K562 (cell line): Measurements from ENCODE around the gene RALGPS1. TPM values are rescaled to one million over a fixed set of nuclear protein-coding genes. Genes with fewer than 3 reads are reported as not detected.
A peak's percentile ranks its signal among the peaks of the same experiment; 100 is the strongest.

Experiments
- ATAC-seq: fragments of 200-7000 bp; cut with Tn5 transposase; 3 replicates; pipeline ENCODE4 v1.9.1; 2020; ENCODE audit warnings: moderate library complexity
- BruUV-seq: library from RNA; stranded (reverse); fragments of 400-500 nt; replicated peaks from 2 replicates; lab custom pipeline; 2021; lab: Mats Ljungman, UMichigan
- CTCF ChIA-PET: fragments of 300-600 bp; formaldehyde crosslinking; extraction: SDS; loops from one replicate; lab custom pipeline; 2021; ENCODE audit warnings: low intra/inter-chr PET ratio; lab: Yijun Ruan, JAX
- POLR2A ChIA-PET: fragments of 300-600, 350-650 bp; sonication (Branson Sonifier 250); formaldehyde crosslinking; extraction: SDS; loops from one replicate; lab custom pipeline; 2021; ENCODE audit warnings: antibody characterized with exemption, inconsistent platforms; lab: Yijun Ruan, JAX
- DNase-seq, 4 experiments: peaks; one replicate each; pipeline versions ENCODE4 v3.0.0 to v3.0.0-alpha.2; 2011 to 2018; ENCODE audit warnings: low spot score in 3 of 4, mixed read lengths in 3 of 4; ENCODE audit errors: extremely low read depth in 1 of 4
- FAIRE-seq: peaks from 2 replicates; lab custom pipeline; 2011; peaks lifted over from hg19 to GRCh38; lab: Jason Lieb, UNC
- H2AFZ ChIP-seq: 2 replicates; pipeline ENCODE4 v1.6.0; 2011; ENCODE audit warnings: low read depth, low read length, control low read depth, inconsistent platforms
- H3K27ac ChIP-seq: fragments of 200-600 bp; 3 replicates; pipeline ENCODE4 v1.8.0; 2011; ENCODE audit warnings: low read depth, mild to moderate bottlenecking, control low read depth, inconsistent platforms, low read length, moderate library complexity, mixed read lengths; ENCODE audit errors: extremely low read depth
- H3K27me3 ChIP-seq, 2 experiments: fragments of 300-600 bp in 1 of 2; 2 replicates in 1 of 2; 3 replicates in 1 of 2; pipeline versions ENCODE4 v1.6.0 to v1.8.0; 2011; ENCODE audit warnings: inconsistent platforms in 2 of 2, low read length in 2 of 2, mild to moderate bottlenecking in 1 of 2, mixed read lengths in 1 of 2, moderate library complexity in 1 of 2; ENCODE audit not compliant: control insufficient read depth in 2 of 2, insufficient read depth in 2 of 2
- H3K36me3 ChIP-seq: fragments of 300-600 bp; 3 replicates; pipeline ENCODE4 v1.8.0; 2011; ENCODE audit warnings: mild to moderate bottlenecking, low read length, inconsistent platforms; ENCODE audit not compliant: control insufficient read depth, insufficient read depth
- H3K4me1 ChIP-seq, 2 experiments: fragments of 200-600 bp in 1 of 2; replicated peaks in 1 of 2; 2 replicates in 1 of 2; 3 replicates in 1 of 2; pipeline versions ENCODE4 v1.5.1 to v1.8.0; 2011; ENCODE audit warnings: inconsistent platforms in 2 of 2, low read length in 2 of 2, mild to moderate bottlenecking in 1 of 2, mixed read lengths in 1 of 2, moderate library complexity in 1 of 2; ENCODE audit not compliant: control insufficient read depth in 2 of 2, insufficient read depth in 2 of 2
- H3K4me2 ChIP-seq: 2 replicates; pipeline ENCODE4 v1.6.1; 2011; ENCODE audit warnings: low read length, control low read depth, inconsistent platforms, mixed read lengths; ENCODE audit not compliant: insufficient read depth
- H3K4me3 ChIP-seq: fragments of 200-600 bp; sonication (generic), shearing (Covaris generic); 2 replicates; pipeline ENCODE4 v1.5.1; 2016; ENCODE audit warnings: control low read depth, inconsistent platforms
- H3K79me2 ChIP-seq: fragments of 200-600 bp; 3 replicates; pipeline ENCODE4 v1.8.0; 2011; ENCODE audit warnings: low read length, inconsistent platforms; ENCODE audit not compliant: control insufficient read depth, insufficient read depth
- H3K9ac ChIP-seq, 2 experiments: 2 replicates each; pipeline versions ENCODE4 v1.6.0 to v1.6.1; 2011; ENCODE audit warnings: low read depth in 2 of 2, low read length in 2 of 2, control low read depth in 1 of 2, inconsistent platforms in 1 of 2, mild to moderate bottlenecking in 1 of 2, mixed read lengths in 1 of 2; ENCODE audit not compliant: insufficient read depth in 1 of 2
- H3K9me1 ChIP-seq: one replicate; pipeline ENCODE4 v1.6.0; 2011; ENCODE audit warnings: inconsistent platforms, mild to moderate bottlenecking, low read length, moderate library complexity; ENCODE audit not compliant: control insufficient read depth, insufficient read depth
- H3K9me3 ChIP-seq: replicated peaks from 2 replicates; pipeline ENCODE4 v1.5.1; 2011; ENCODE audit warnings: low read depth, low read length, inconsistent platforms; ENCODE audit not compliant: control insufficient read depth, insufficient read depth
- H4K20me1 ChIP-seq: replicated peaks from 2 replicates; pipeline ENCODE4 v1.6.1; 2011; ENCODE audit warnings: low read length, inconsistent platforms, mixed read lengths; ENCODE audit not compliant: control insufficient read depth, insufficient read depth
- ESRRB ChIP-seq: fragments of 250-450 bp; sonication (Bioruptor Pico); IDR thresholded peaks from 2 replicates; pipeline ENCODE4 v1.5.0; 2020; ENCODE audit warnings: mild to moderate bottlenecking, moderate library complexity, borderline replicate concordance
- HNRNPL ChIP-seq: fragments of 200-400 bp; formaldehyde crosslinking; IDR thresholded peaks from 2 replicates; pipeline ENCODE4 v1.6.1; 2017; ENCODE audit warnings: low read depth, mild to moderate bottlenecking, low read length
- WGBS: fragments of 100-300 bp; shearing (Covaris generic); methylation state at CpG from one replicate; pipeline ENCODE4 v1.1.6; 2016; ENCODE audit warnings: low coverage, mixed read lengths; ENCODE audit not compliant: insufficient coverage; ENCODE audit errors: missing lambda C conversion rate; 5-methylcytosine and 5-hydroxymethylcytosine counted together
- in situ Hi-C: fragments of 300-500 bp; cut with MboI; formaldehyde crosslinking; loops from 4 replicates; pipeline ENCODE4 v1.15.0; 2018; ENCODE audit warnings: inconsistent platforms, mixed read lengths
- intact Hi-C: fragments of 100-400 bp; cut with micrococcal nuclease; formaldehyde crosslinking; loops from 2 replicates; pipeline ENCODE4 v1.14.2; 2022
- polyA plus RNA-seq, 8 experiments: library from polyadenylated mRNA; depleted of rRNA in 4 of 8; stranded (reverse) in 5 of 8; unstranded in 3 of 8; fragments of >200 nt; fragmentation: Nextera tagmentation in 2 of 8; fragmentation: Illumina TruSeq in 1 of 8; extraction: Ambion mirVana in 2 of 8; extraction: Trizol in 1 of 8; gene quantifications; 2 replicates each; pipeline versions ENCODE4 v1.2.1 to v1.2.3, GENCODE V29; 2011 to 2014; ENCODE audit warnings: inconsistent platforms in 1 of 8, missing spikeins in 1 of 8
- total RNA-seq, 7 experiments: library from RNA; depleted of rRNA in 6 of 7; stranded (reverse); fragments of >200 nt in 6 of 7; fragmentation: Illumina TruSeq in 2 of 7; extraction: Trizol in 2 of 7; gene quantifications; 2 replicates each; pipeline versions ENCODE4 v1.2.1 to v1.2.3, GENCODE V29; 2011 to 2021; ENCODE audit warnings: low replicate concordance in 1 of 7
- TF ChIP-seq, protein P1 (sequence below): fragments of 250-450 bp; sonication (Bioruptor Pico); IDR thresholded peaks from 2 replicates; pipeline ENCODE4 v1.8.0; 2021; ENCODE audit warnings: moderate library complexity, mild to moderate bottlenecking, inconsistent platforms
- TF ChIP-seq, protein P2 (sequence below): fragments of 450-650 bp; formaldehyde crosslinking; IDR thresholded peaks from 2 replicates; pipeline ENCODE4 v1.4.0; 2020; ENCODE audit warnings: mild to moderate bottlenecking, moderate library complexity
- TF ChIP-seq, protein P3 (sequence below): sonication (generic); formaldehyde crosslinking; IDR thresholded peaks from 2 replicates; pipeline ENCODE4 v1.8.1; 2023; ENCODE audit warnings: missing genetic modification reagents, mild to moderate bottlenecking, borderline replicate concordance

Gene RALGPS1
- total and polyA plus RNA-seq, 9 of the 15 experiments (the other 6 are each of a cell fraction or from before 2014, with no cell fraction given): 0.04 to 2.6 (median 1.5) TPM

DNA sequence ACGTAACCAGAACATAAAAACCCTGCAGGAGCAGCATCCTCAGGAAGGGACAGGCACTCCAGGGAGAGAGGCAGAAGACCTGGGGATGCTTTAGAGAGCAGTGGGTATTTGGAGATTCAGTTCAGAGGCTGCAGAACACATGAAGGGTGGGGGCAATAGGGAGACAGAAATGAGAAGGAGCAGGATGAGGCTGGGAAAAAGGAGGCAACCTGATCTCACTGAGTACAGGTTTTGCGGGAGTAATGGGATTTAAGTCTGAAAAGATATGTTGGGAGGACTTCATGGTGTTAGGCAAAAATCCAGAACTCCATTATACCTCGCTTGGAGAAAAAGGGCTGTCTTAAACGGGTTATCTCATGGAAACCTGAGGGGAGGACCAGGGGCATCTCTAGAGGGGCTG is 308.7 kb downstream of the RALGPS1 start:
- no peaks in the 10 kb centered on the region for H3K36me3 ChIP-seq
- no peak overlapping the region for H3K4me2 ChIP-seq
- ATAC-seq (no peak), DNase-seq (no peak), FAIRE-seq (no peak)
- ChIA-PET CTCF (no interaction called here), POLR2A (interaction anchor here (0.6 to 2.0 kb wide), 3 partner anchors 8 to 253 kb away, joined by 3 to 11 read pairs (median 3); partner anchors contain the start of genes LRSAM1 and RPL12)
- H3K27me3 ChIP-seq: peaks cover 14 to 55% of the 10 kb centered on the region in 2 experiments; a peak in 4 of 5 replicates
- TF ChIP-seq ESRRB (CRISPR knock-in tag): no peak
- H3K27ac ChIP-seq: no peak overlapping the region
- BruUV-seq: no TSS peak
- no peaks in the 10 kb centered on the region for H3K9me3 ChIP-seq
- H3K4me1 ChIP-seq: peaks cover 5 to 21% of the 10 kb centered on the region in 2 experiments; a peak in 4 of 5 replicates
- in situ Hi-C loops (no loop called here), intact Hi-C loops (loop anchor here (10.0 kb wide), 1 partner anchor 202 kb away; the partner anchor contains the start of gene ZNF79)
- no peak overlapping the region for H3K9ac ChIP-seq
- H3K4me3 ChIP-seq: no peak overlapping the region
- H3K79me2 ChIP-seq: no peaks in the 10 kb centered on the region
- WGBS: 13% methylated on average over 4 of the region's 4 CpGs
- peaks cover 4% of the 10 kb centered on the region for H3K9me1 ChIP-seq
- H4K20me1 ChIP-seq: no peaks in the 10 kb centered on the region
- H2AFZ ChIP-seq: no peak overlapping the region

DNA sequence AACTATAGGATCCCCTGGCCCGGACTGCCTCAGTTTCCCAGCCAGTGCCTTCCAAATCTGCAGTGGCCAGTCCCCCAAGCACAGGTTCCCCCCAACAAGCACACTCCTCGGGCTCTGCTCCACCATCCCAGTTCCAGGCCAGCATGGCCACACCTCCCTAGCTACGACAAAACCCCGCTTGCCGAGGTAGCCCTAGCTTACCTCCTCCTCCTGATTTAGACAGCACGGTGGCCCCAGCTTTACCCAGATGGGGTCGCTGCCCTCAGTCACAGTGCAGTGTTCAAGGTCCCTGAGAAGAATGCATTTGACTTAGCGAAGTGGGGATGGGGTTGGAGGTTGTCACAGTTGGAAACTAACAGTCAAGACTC is 309.2 kb downstream of the RALGPS1 start:
- Histone ChIP-seq H3K4me3 (0 out of 2 replicates have a peak overlapping the region, but pooled peaks have one; percentile 57), H3K27ac (no peak overlapping the region), H3K9me3 (no peaks in the 10 kb centered on the region), H3K27me3 (peaks cover 11 to 50% of the 10 kb centered on the region in 2 experiments; a peak in 4 of 5 replicates), H3K4me2 (peak overlapping the region; percentile 90), H3K9ac (peak overlapping the region in 1 of 2 experiments; percentile 19; a peak in 2 of 4 replicates), H3K9me1 (peaks cover 4% of the 10 kb centered on the region), H3K36me3 (no peaks in the 10 kb centered on the region), H4K20me1 (no peaks in the 10 kb centered on the region), H2AFZ (peak overlapping the region; percentile 97), H3K79me2 (no peaks in the 10 kb centered on the region), H3K4me1 (peaks cover 5 to 21% of the 10 kb centered on the region in 2 experiments; a peak in 4 of 5 replicates)
- CTCF ChIA-PET: no interaction called here
- POLR2A ChIA-PET: interaction anchor here (0.6 to 2.0 kb wide), 6 partner anchors 8 to 253 kb away, joined by 3 to 11 read pairs (median 4); partner anchors contain the start of genes LRSAM1 and RPL12
- DNase-seq (peak in 1 of 4 experiments; percentile 14), FAIRE-seq (no peak), ATAC-seq (peak; percentile 4)
- BruUV-seq: no TSS peak
- intact Hi-C loops (loop anchor here (10.0 kb wide), 1 partner anchor 201 kb away; the partner anchor contains the start of gene ZNF79), in situ Hi-C loops (no loop called here)
- 8% methylated on average over 8 of the region's 8 CpGs for WGBS
- TF ChIP-seq HNRNPL: no peak
- TF ChIP-seq, protein P1, sequence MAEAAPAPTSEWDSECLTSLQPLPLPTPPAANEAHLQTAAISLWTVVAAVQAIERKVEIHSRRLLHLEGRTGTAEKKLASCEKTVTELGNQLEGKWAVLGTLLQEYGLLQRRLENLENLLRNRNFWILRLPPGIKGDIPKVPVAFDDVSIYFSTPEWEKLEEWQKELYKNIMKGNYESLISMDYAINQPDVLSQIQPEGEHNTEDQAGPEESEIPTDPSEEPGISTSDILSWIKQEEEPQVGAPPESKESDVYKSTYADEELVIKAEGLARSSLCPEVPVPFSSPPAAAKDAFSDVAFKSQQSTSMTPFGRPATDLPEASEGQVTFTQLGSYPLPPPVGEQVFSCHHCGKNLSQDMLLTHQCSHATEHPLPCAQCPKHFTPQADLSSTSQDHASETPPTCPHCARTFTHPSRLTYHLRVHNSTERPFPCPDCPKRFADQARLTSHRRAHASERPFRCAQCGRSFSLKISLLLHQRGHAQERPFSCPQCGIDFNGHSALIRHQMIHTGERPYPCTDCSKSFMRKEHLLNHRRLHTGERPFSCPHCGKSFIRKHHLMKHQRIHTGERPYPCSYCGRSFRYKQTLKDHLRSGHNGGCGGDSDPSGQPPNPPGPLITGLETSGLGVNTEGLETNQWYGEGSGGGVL (CRISPR knock-in tag): no peak
- TF ChIP-seq, protein P2, sequence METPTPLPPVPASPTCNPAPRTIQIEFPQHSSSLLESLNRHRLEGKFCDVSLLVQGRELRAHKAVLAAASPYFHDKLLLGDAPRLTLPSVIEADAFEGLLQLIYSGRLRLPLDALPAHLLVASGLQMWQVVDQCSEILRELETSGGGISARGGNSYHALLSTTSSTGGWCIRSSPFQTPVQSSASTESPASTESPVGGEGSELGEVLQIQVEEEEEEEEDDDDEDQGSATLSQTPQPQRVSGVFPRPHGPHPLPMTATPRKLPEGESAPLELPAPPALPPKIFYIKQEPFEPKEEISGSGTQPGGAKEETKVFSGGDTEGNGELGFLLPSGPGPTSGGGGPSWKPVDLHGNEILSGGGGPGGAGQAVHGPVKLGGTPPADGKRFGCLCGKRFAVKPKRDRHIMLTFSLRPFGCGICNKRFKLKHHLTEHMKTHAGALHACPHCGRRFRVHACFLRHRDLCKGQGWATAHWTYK (CRISPR knock-in tag): no peak
- TF ChIP-seq, protein P3, sequence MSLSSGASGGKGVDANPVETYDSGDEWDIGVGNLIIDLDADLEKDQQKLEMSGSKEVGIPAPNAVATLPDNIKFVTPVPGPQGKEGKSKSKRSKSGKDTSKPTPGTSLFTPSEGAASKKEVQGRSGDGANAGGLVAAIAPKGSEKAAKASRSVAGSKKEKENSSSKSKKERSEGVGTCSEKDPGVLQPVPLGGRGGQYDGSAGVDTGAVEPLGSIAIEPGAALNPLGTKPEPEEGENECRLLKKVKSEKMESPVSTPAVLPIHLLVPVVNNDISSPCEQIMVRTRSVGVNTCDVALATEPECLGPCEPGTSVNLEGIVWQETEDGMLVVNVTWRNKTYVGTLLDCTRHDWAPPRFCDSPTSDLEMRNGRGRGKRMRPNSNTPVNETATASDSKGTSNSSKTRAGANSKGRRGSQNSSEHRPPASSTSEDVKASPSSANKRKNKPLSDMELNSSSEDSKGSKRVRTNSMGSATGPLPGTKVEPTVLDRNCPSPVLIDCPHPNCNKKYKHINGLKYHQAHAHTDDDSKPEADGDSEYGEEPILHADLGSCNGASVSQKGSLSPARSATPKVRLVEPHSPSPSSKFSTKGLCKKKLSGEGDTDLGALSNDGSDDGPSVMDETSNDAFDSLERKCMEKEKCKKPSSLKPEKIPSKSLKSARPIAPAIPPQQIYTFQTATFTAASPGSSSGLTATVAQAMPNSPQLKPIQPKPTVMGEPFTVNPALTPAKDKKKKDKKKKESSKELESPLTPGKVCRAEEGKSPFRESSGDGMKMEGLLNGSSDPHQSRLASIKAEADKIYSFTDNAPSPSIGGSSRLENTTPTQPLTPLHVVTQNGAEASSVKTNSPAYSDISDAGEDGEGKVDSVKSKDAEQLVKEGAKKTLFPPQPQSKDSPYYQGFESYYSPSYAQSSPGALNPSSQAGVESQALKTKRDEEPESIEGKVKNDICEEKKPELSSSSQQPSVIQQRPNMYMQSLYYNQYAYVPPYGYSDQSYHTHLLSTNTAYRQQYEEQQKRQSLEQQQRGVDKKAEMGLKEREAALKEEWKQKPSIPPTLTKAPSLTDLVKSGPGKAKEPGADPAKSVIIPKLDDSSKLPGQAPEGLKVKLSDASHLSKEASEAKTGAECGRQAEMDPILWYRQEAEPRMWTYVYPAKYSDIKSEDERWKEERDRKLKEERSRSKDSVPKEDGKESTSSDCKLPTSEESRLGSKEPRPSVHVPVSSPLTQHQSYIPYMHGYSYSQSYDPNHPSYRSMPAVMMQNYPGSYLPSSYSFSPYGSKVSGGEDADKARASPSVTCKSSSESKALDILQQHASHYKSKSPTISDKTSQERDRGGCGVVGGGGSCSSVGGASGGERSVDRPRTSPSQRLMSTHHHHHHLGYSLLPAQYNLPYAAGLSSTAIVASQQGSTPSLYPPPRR: no peak
